ENCODE data around the gene GCK.
"Not testable (repeated sequence)": the region's sequence is repeated elsewhere in the genome, so short reads cannot be mapped to it uniquely, and the experiment has no call there.

Gene GCK

GRCh38 chr7:44211126-44211675 lies 22.0 kb upstream of the GCK start:
- no peak for DNase-seq (ENCODE audit: low read depth)
- H3K4me3 ChIP-seq (ENCODE audit: low read depth, low read length), result no peak overlapping the region

DNA sequence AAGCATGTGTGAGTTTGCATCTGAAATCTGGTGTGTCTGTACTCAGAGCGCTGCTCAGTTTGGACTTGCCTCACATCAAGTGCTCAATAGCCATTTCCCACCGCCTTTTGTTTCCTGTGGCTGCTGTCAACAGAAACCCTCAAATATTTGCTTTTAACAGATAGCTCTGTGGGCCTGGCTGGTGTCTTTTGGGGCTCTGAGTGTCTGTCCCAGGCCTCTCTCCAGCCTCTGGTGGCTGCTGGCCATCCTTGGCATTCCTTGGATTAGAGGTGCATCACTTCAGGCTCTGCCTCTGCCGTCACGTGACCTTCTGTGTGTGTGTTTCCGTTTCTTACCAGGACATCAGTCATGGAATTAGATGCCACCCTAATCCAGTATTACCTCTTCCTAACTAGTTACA lies 20.9 kb upstream of the GCK start:
- DNase-seq (ENCODE audit: low read depth), result no peak
- no peak overlapping the region for H3K4me3 ChIP-seq (ENCODE audit: low read depth, low read length)

- H3K4me3 ChIP-seq (ENCODE audit: low read depth, low read length), result no peak overlapping the region
- no peak for DNase-seq (ENCODE audit: low read depth)
Measured at GRCh38 chr7:44208085-44208484, 18.8 kb upstream of the GCK start.

DNA sequence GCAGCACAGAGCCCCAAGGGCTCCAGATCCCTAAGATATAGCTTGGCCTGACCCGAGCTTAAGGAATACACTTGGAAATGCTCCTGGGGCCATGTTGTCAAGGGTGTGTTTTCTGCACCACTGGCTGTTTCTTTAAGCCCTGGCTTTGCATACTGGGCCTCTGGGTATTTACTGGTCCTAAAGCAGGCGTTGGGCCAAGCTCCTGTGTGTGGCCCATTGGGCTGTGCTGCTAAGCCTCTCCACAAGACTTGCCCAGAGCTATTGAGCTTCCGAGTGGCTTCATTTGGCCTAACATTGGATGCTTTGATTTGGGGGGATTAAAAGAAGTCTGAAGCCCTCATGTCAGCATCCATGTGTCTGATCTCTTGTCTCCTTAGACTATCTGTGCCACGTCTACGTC lies 16.8 kb upstream of the GCK start:
- H3K4me3 ChIP-seq (ENCODE audit: low read depth, low read length), result no peak overlapping the region
- no peak for DNase-seq (ENCODE audit: low read depth)

DNA sequence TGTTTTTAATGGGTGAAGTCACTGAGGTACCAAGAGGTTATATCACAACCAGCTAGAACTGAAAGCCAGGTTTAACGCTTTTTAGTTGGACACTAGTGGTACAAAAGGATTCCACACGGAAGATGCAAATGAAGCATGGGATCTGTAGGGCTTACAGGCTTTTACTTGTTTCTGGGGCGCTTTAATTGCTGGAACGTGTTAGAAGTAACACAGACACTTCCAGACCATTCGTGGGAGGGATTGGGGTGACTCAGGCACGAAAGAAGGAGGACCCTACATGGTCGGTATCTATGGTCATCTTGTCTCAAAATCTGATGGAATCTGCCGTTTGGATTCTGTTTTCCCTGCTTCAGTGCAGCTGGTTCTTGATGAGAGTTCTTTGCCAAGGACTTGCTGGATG lies 12.6 kb upstream of the GCK start:
- DNase-seq (ENCODE audit: low read depth), result no peak
- peak overlapping the region; percentile 92 for H3K4me3 ChIP-seq (ENCODE audit: low read depth, low read length)

GRCh38 chr7:44200699-44201461 lies 11.6 kb upstream of the GCK start, which contains the start of gene YKT6:
YKT6 (plus strand) TSS chr7:44200978; CDS start chr7:44201136, 158 bp downstream.
- H3K4me3 ChIP-seq (ENCODE audit: low read depth, low read length), result peak within 1 kb of the TSS; percentile 92
- peak; percentile 74 for DNase-seq (ENCODE audit: low read depth)

- DNase-seq (ENCODE audit: low read depth); H3K4me3 ChIP-seq (ENCODE audit: low read depth, low read length): not testable (repeated sequence)
Measured at GRCh38 chr7:44200163-44200562, 10.9 kb upstream of the GCK start.

GRCh38 chr7:44197474-44197873 lies 8.2 kb upstream of the GCK start:
- DNase-seq (ENCODE audit: low read depth), result no peak
- no peak overlapping the region for H3K4me3 ChIP-seq (ENCODE audit: low read depth, low read length)

GRCh38 chr7:44196450-44196872 lies 7.2 kb upstream of the GCK start:
- H3K4me3 ChIP-seq (ENCODE audit: low read depth, low read length), result no peak overlapping the region
- DNase-seq (ENCODE audit: low read depth), result no peak

- H3K4me3 ChIP-seq (ENCODE audit: low read depth, low read length), result no peak overlapping the region
- no peak for DNase-seq (ENCODE audit: low read depth)
Measured at GRCh38 chr7:44195889-44196288, 6.7 kb upstream of the GCK start.

GRCh38 chr7:44194562-44195145 lies 5.4 kb upstream of the GCK start:
- H3K4me3 ChIP-seq (ENCODE audit: low read depth, low read length), result no peak overlapping the region
- no peak for DNase-seq (ENCODE audit: low read depth)

DNA sequence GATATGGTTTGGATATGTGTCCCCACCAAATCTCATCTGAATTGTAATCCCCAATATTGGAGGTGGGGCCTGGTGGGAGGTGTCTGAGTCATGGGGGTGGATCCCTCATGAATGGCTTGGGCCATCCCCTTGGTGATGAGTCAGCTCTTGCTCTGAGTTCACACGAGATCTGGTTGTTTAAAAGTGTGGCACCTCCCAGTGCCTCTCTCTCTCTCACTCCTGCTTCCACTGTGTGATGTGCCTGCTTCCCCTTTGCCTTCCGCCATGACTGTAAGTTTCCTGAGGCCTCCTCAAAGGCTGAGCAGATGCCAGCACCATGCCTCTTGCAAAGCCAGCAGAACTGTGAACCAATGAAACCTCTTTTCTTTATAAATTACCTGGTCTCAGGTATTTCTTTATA lies 4.8 kb upstream of the GCK start:
- no peak overlapping the region for H3K4me3 ChIP-seq (ENCODE audit: low read depth, low read length)
- DNase-seq (ENCODE audit: low read depth), result no peak

DNA sequence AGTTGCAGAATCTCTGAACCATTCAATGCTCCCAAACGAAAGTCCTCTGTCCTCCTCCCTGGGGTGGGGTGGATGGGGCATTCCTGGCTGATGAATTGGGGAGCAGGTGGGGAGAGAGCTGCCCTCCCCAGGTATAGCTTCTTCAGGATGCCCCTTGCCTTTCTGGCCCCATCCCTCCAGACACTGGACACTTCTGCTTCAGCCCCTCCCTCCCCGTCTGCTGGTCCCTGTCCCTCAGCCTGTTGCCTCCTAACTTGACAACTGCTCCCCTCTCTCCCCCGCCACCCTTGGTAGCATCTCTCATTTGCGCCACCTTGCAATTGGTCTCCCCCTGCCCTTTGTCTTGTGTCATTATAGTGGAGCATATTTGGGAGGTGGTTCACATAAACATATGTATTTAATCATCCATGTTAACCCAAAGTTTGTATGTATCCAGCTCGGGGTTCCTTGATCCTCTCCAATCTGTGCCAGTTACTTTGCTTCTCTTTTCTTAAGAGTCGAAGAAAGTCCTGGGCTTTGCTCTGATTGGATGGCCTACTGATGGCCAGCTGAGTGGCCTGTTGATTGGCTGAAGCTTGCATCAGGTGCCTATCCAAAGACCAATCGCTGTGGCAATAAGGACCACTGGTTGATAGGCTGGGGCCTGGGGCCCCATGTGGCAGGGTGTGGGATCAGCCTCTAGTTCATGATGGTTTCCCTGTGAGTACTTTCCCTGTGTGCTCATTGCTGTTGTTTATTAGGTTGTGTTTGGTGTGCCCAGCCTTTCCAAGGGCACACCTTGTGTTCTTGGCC lies 4.0 kb upstream of the GCK start:
- H3K4me3 ChIP-seq (ENCODE audit: low read depth, low read length), result no peak overlapping the region
- no peak for DNase-seq (ENCODE audit: low read depth)

DNA sequence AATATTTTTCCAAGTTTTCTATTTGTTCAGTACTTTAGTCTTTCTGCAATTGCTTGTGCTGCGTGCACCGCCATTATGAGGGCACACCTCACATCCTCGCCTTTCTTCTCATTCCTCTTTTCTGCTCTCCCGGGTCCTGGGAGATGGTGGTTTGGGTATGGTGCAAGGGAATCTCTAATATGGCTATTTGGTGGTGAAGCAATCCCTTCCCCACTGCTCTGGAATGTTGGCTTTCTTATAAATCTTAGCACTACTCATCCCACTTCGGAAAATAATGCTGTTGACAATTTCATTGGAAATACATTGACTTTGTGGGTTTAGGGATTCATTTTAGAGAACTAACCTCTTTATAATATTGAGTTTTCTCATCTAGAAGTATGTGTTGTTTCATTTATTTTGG lies 1.9 kb upstream of the GCK start:
- no peak overlapping the region for H3K4me3 ChIP-seq (ENCODE audit: low read depth, low read length)
- no peak for DNase-seq (ENCODE audit: low read depth)

DNA sequence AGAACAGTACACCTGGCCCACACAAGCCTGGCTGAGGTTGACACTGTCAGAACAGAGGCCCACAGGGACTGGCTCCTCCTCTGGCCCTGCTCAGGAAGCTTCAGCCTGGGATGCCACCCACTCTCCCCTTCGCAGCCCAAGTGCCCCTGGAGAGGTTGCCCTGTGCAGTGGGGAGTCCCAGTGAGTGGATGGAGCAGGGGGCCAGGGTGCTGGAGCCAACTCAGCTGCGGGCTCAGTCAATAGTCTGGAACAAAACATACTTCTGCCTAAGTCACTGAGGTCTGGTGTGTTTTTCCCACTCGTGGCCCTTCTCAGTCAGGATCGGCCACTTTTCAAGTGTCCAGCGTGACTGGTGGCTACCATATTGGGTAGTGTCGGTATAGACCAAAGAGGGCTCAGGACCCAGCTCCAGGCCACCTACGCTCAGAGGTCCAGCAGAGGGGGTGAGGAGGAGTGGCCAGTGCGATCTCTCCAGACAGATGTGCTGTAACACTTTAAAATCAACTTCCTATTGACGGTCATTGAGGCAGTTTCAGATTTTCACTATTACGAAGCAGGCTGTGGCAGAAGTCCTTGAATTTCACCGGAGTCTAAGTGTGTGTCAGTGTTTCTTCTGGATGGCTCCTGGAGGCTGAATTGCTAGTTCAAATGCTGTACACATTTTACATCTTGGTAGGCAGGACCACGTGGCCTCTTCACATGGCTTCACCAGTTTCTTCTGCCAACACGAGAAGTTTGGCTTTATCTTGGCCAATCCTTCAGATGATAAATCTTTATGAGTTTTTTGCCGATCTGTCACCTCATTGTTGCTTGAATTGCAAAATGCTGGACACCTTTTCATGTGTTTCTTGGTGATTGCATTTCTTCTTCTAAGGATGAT lies 994 bp upstream of the GCK start:
- DNase-seq (ENCODE audit: low read depth), result no peak

GRCh38 chr7:44188480-44189225 lies 586 bp downstream of the GCK start:
- DNase-seq (ENCODE audit: low read depth), result no peak
- no peak overlapping the region for H3K4me3 ChIP-seq (ENCODE audit: low read depth, low read length)

More for the DNA sequence above, 994 bp upstream of the GCK start:
- no peak overlapping the region for H3K4me3 ChIP-seq (ENCODE audit: low read depth, low read length)

DNA sequence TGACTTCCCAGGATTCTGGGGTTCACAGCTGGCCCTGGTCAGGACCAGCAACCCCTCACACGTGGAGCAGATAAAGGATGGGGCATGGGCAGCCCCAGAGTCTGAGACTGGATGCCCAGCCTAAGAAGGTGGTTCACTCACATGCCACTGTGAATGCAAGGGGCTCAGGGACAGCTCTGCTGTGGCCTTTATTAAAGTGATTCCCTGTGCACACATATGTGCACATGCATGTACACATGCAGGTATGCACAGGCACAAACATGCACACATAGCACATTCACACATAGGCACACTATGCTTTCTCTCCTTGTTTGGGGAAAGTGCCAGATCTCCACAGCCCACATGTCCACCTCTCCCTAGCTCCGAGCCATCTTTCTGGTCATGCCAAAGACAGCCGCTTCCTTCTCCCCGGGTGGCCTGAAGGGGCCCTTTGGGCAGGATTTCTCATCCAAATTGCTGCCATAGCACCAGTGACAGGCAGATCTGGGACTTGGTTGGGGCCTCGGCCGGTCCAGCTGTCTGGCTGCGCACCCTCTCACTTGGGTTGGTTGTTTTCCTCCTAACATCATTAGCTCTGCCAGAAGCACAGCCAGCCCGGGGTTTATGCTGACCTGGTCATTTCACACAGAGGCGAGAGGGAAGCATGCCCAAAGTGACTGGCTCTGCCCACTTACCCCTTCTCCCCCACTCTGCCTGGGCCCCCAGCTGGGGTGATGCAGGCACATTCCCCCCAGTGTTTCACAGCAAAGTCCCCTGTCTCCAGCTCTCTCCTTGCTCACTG lies 1.4 kb downstream of the GCK start:
- H3K4me3 ChIP-seq (ENCODE audit: low read depth, low read length), result no peak overlapping the region
- DNase-seq (ENCODE audit: low read depth), result no peak

GRCh38 chr7:44186736-44187135 lies 2.5 kb downstream of the GCK start:
- DNase-seq (ENCODE audit: low read depth), result no peak
- no peak overlapping the region for H3K4me3 ChIP-seq (ENCODE audit: low read depth, low read length)

All from skeletal muscle cell (primary cell).